Endodermal cell (in vitro differentiated cells): Measurements from ENCODE around the gene SLC38A4. TPM values are rescaled to one million over a fixed set of nuclear protein-coding genes. Genes with fewer than 3 reads are reported as not detected.

Experiments used
- DNase-seq: peaks from one replicate; pipeline ENCODE4 v3.0.0-alpha.2; 2017
- H3K27ac ChIP-seq: 2 replicates; pipeline ENCODE4 v1.5.1; 2013; ENCODE audit warnings: mild to moderate bottlenecking, low read depth, low read length, moderate library complexity
- H3K27me3 ChIP-seq: 2 replicates; pipeline ENCODE4 v1.6.1; 2013; ENCODE audit warnings: mild to moderate bottlenecking, low read length, moderate library complexity; ENCODE audit not compliant: insufficient read depth, control insufficient read depth, poor library complexity, severe bottlenecking
- H3K36me3 ChIP-seq: 2 replicates; pipeline ENCODE4 v1.7.0; 2013; ENCODE audit warnings: mild to moderate bottlenecking, low read length, moderate library complexity; ENCODE audit not compliant: control insufficient read depth, insufficient read depth
- H3K4me1 ChIP-seq: one replicate; pipeline ENCODE4 v1.7.0; 2013; ENCODE audit warnings: low read length; ENCODE audit not compliant: control insufficient read depth, insufficient read depth
- H3K4me3 ChIP-seq: 2 replicates; pipeline ENCODE4 v1.5.1; 2013; ENCODE audit warnings: mild to moderate bottlenecking, low read length, moderate library complexity
- H3K9ac ChIP-seq: 2 replicates; pipeline ENCODE4 v1.6.1; 2013; ENCODE audit warnings: mild to moderate bottlenecking, low read length, moderate library complexity; ENCODE audit not compliant: poor library complexity, severe bottlenecking; ENCODE audit errors: extremely low read depth
- H3K9me3 ChIP-seq: 2 replicates; pipeline ENCODE4 v1.6.1; 2013; ENCODE audit warnings: mild to moderate bottlenecking, low read length, moderate library complexity; ENCODE audit not compliant: control insufficient read depth
- H3K27ac Mint-ChIP-seq: 2 replicates; pipeline ENCODE4 v1.8.0; 2020; ENCODE audit warnings: mixed read lengths
- H3K27me3 Mint-ChIP-seq: 2 replicates; pipeline ENCODE4 v1.8.0; 2021; ENCODE audit warnings: mild to moderate bottlenecking, mixed read lengths; ENCODE audit not compliant: insufficient read depth
- H3K36me3 Mint-ChIP-seq: 2 replicates; pipeline ENCODE4 v1.8.0; 2020; ENCODE audit warnings: low read depth, mixed read lengths
- H3K4me1 Mint-ChIP-seq: 2 replicates; pipeline ENCODE4 v1.8.0; 2020; ENCODE audit warnings: mixed read lengths
- H3K4me3 Mint-ChIP-seq: 2 replicates; pipeline ENCODE4 v1.8.0; 2020; ENCODE audit warnings: mild to moderate bottlenecking, moderate library complexity, mixed read lengths
- H3K9me3 Mint-ChIP-seq: 2 replicates; pipeline ENCODE4 v1.8.0; 2020; ENCODE audit warnings: mild to moderate bottlenecking, mixed read lengths
- CTCF ChIP-seq: fragments of 200-600 bp; sonication (generic); conservative IDR thresholded peaks from 2 replicates; pipeline ENCODE4 v1.5.0; 2021; ENCODE audit warnings: antibody characterized with exemption, mild to moderate bottlenecking
- WGBS, 2 experiments: methylation state at CpG; one replicate each; pipeline versions ENCODE4 v1.1.5 to v1.1.7; 2013; ENCODE audit warnings: missing lambda C conversion rate in 2 of 2, mixed read lengths in 1 of 2; ENCODE audit not compliant: insufficient coverage in 1 of 2, insufficient read length in 1 of 2; 5-methylcytosine and 5-hydroxymethylcytosine counted together
- total RNA-seq, 2 donors: library from RNA; stranded (reverse); fragmentation: NEBNext Ultra II Directional in 1 of 2; extraction: Animal tissue kit (Norgen Biotek cat#: 25700) in 1 of 2; gene quantifications; 2 replicates in 1 of 2; 3 replicates in 1 of 2; pipeline ENCODE4 v1.2.1, GENCODE V29; 2021

Gene SLC38A4
- total RNA-seq, 2 donors from 2014 or later = 0.62 TPM; not detected in 1

GRCh38 chr12:46808317-46808716, 17.5 kb downstream of the SLC38A4 start:
- H3K4me3 Mint-ChIP-seq = no peak overlapping the region
- H3K4me1 ChIP-seq = no peaks in the 10 kb centered on the region
- H3K27me3 Mint-ChIP-seq = no peaks in the 10 kb centered on the region
- no peak for TF ChIP-seq CTCF
- H3K9me3 Mint-ChIP-seq = no peaks in the 10 kb centered on the region
- H3K9ac ChIP-seq = no peak overlapping the region
- DNase-seq = no peak
- no peaks in the 10 kb centered on the region for H3K36me3 Mint-ChIP-seq
- no peaks in the 10 kb centered on the region for H3K36me3 ChIP-seq
- no peaks in the 10 kb centered on the region for H3K27me3 ChIP-seq
- no peaks in the 10 kb centered on the region for H3K4me1 Mint-ChIP-seq
- no peak overlapping the region for H3K4me3 ChIP-seq
- no peak overlapping the region for H3K27ac ChIP-seq
- H3K27ac Mint-ChIP-seq = no peak overlapping the region
- WGBS, 2 experiments = 100% methylated on average over 2 of the region's 2 CpGs; no CpG with 5 or more reads in 1 of the 2 experiments
- no peaks in the 10 kb centered on the region for H3K9me3 ChIP-seq

GRCh38 chr12:46804054-46804453, 21.7 kb downstream of the SLC38A4 start:
- no peaks in the 10 kb centered on the region for H3K9me3 ChIP-seq
- no peak overlapping the region for H3K4me3 ChIP-seq
- Mint-ChIP-seq H3K9me3 (no peaks in the 10 kb centered on the region), H3K36me3 (no peaks in the 10 kb centered on the region), H3K27ac (no peak overlapping the region), H3K4me1 (no peaks in the 10 kb centered on the region), H3K27me3 (no peaks in the 10 kb centered on the region), H3K4me3 (no peak overlapping the region)
- DNase-seq = no peak
- H3K4me1 ChIP-seq = no peaks in the 10 kb centered on the region
- no CpG with 5 or more reads among the region's 3 CpGs for WGBS, 2 experiments
- H3K36me3 ChIP-seq = no peaks in the 10 kb centered on the region
- H3K27me3 ChIP-seq = no peaks in the 10 kb centered on the region
- no peak for TF ChIP-seq CTCF
- H3K27ac ChIP-seq = no peak overlapping the region
- no peak overlapping the region for H3K9ac ChIP-seq

- H3K4me1 ChIP-seq = no peaks in the 10 kb centered on the region
- 92% methylated on average over 2 of the region's 3 CpGs; no CpG with 5 or more reads in 1 of the 2 experiments for WGBS, 2 experiments
These were observed 22.3 kb downstream of the SLC38A4 start for GRCh38 chr12:46803517-46803916.

More at GRCh38 chr12:46803517-46803916, 22.3 kb downstream of the SLC38A4 start:
- Histone ChIP-seq H3K9me3 (no peaks in the 10 kb centered on the region), H3K27ac (no peak overlapping the region), H3K4me3 (no peak overlapping the region), H3K27me3 (no peaks in the 10 kb centered on the region), H3K9ac (no peak overlapping the region), H3K36me3 (no peaks in the 10 kb centered on the region)
- H3K36me3 Mint-ChIP-seq = no peaks in the 10 kb centered on the region
- no peaks in the 10 kb centered on the region for H3K4me1 Mint-ChIP-seq
- H3K4me3 Mint-ChIP-seq = no peak overlapping the region
- no peaks in the 10 kb centered on the region for H3K9me3 Mint-ChIP-seq
- TF ChIP-seq CTCF = no peak
- no peaks in the 10 kb centered on the region for H3K27me3 Mint-ChIP-seq
- no peak overlapping the region for H3K27ac Mint-ChIP-seq
- no peak for DNase-seq
